Measurements from ENCODE around the gene SNX21. TPM values are rescaled to one million over a fixed set of nuclear protein-coding genes. Genes with fewer than 3 reads are reported as not detected.
A peak's percentile ranks its signal among the peaks of the same experiment; 100 is the strongest.

SNX21 gene
- total and polyA plus RNA-seq, 12 donors: 15.4 to 27.0 (median 18.5) TPM

DNA sequence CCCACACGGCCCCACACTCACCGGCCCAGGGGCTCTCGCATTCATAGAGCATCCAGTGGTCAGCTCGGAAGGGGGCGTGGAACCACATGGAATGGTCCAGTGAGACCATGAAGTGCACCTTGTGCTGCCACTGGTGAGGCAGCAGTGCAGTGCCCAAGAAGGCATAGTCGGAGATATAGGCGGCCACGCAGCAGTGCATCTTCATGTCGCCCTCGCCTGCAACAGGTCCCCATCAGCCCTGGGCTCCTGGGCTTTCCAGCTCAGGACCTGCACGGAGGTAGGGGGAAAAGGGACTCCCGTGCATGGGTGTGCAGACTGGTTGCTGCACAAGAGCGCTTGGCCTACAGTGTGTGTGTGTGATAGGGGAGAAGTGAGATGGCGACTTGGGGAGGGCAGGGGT is 9.9 kb downstream of the SNX21 start:
- 94 to 95% methylated on average over 14 of the region's 14 CpGs for WGBS, 2 donors
- Histone ChIP-seq H3K4me1 (peaks cover 2 to 33% (median 18%) of the 10 kb centered on the region in 9 donors), H3K36me3 (peaks cover 6 to 100% (median 46%) of the 10 kb centered on the region in 9 donors), H3K9me3 (no peaks in the 10 kb centered on the region), H3K27me3 (no peaks in the 10 kb centered on the region), H3K4me3 (no peak overlapping the region), H3K27ac (peak overlapping the region in 2 of 10 donors; percentile 49 to 62)
- no peak for TF ChIP-seq CTCF (IDR thresholded peaks at IDR 0.05)
- peak in 3 of 8 donors; percentile 6 to 20 (median 19) for ATAC-seq
- DNase-seq: no peak
- intact Hi-C loops (cut with DNase I): no loop called here

DNA sequence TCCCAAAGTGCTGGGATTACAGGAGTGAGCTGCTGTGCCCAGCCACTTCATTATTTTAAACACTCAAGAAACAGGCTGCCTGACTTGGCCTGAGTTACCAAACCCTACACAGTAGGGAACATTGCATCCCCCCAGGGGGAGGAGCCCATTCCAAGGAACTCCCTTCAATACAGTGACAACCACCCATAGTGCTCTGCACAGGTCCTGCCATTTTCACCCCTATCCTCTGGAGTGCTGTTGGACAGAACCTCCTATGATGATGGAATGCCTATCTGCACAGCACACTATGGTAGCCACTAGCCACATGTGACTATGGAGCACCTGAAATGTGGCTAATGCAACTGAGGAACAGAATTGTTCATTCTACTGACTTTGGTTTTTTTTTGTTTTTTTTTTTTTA is 11.9 kb downstream of the SNX21 start:
- DNase-seq (no peak), ATAC-seq (no peak)
- H3K4me1 ChIP-seq: peaks cover 2 to 33% (median 18%) of the 10 kb centered on the region in 9 donors
- H3K27ac ChIP-seq: no peak overlapping the region
- H3K4me3 ChIP-seq: no peak overlapping the region
- TF ChIP-seq CTCF (IDR thresholded peaks at IDR 0.05): no peak
- no peaks in the 10 kb centered on the region for H3K9me3 ChIP-seq
- no peaks in the 10 kb centered on the region for H3K27me3 ChIP-seq
- intact Hi-C loops (cut with DNase I): no loop called here
- peaks cover 6 to 100% (median 46%) of the 10 kb centered on the region in 9 donors for H3K36me3 ChIP-seq

DNA sequence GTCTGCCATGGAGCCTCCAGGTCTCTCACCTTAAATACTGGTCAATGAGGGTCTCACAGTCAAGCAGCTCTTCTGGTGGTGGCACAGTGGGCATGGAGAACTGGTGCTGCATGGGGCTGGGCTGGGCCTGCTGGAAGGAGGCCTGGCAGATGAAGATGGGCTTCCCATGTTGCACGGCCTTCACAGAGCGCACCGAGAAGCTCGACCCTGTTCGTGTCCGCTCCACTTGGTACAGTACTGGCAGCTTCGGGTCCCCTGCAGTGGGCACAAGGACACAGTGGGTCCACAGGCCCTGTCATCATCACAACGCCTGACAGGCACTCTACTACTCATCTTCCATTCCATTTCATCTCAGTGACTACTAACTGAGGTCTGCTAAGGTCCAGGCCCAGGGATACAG is 14.8 kb downstream of the SNX21 start:
- Histone ChIP-seq H3K4me3 (no peak overlapping the region), H3K36me3 (peaks cover 6 to 100% (median 26%) of the 10 kb centered on the region in 9 donors), H3K9me3 (no peaks in the 10 kb centered on the region), H3K27me3 (no peaks in the 10 kb centered on the region), H3K4me1 (peaks cover 0 to 15% (median 2%) of the 10 kb centered on the region in 9 donors), H3K27ac (no peak overlapping the region)
- peak in 1 of 8 donors; percentile 6 for ATAC-seq
- TF ChIP-seq CTCF (IDR thresholded peaks at IDR 0.05): no peak
- intact Hi-C loops (cut with DNase I): no loop called here
- WGBS, 2 donors: 94 to 96% methylated on average over 8 of the region's 8 CpGs
- no peak for DNase-seq

DNA sequence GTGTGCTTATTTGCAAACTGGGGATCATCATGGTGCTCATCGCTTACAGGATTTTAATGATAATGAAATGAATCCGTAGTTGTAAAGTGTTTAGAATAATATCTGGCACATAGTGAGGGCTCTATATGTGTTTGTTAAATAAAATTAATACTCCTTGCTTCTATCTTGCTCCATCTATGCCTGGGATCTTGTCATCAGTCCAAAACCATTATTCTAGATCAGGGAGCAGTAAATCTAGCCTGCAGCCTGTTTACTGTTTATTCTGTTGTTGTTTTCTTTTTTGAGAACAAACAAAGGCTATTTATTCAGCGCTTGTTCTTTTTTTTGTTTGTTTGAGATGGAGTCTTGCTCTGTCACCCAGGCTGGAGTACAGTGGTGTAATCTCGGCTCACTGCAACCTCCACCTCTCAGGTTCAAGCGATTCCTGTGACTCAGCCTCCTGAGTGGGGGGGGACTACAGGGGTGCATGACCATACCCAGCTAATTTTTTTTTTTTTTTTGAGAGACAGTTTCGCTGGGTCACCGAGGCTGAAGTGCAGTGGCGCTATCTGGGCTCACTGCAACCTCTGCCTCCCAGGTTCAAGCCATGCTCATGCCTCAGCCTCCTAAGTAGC is 15.5 kb downstream of the SNX21 start:
- intact Hi-C loops (cut with DNase I): no loop called here
- Histone ChIP-seq H3K27me3 (no peaks in the 10 kb centered on the region), H3K27ac (no peak overlapping the region), H3K4me1 (peaks cover 0 to 11% (median 0%) of the 10 kb centered on the region in 9 donors), H3K9me3 (no peaks in the 10 kb centered on the region), H3K4me3 (no peak overlapping the region), H3K36me3 (peaks cover 3 to 100% (median 20%) of the 10 kb centered on the region in 9 donors)
- no peak for DNase-seq
- no peak for TF ChIP-seq CTCF (IDR thresholded peaks at IDR 0.05)
- 88 to 92% methylated on average over 8 of the region's 8 CpGs for WGBS, 2 donors
- no peak for ATAC-seq

Measured in heart right ventricle (tissue), 16 donors.